BJ (cell line): ENCODE results near the gene MRPL24. TPM values are rescaled to one million over a fixed set of nuclear protein-coding genes. Genes with fewer than 3 reads are reported as not detected.

Experiments used
- CTCF ChIA-PET: fragments of 350-600 bp; formaldehyde crosslinking; extraction: SDS; loops from one replicate; lab custom pipeline; 2021; ENCODE audit warnings: antibody characterized with exemption, inconsistent platforms; lab: Yijun Ruan, JAX
- POLR2A ChIA-PET: fragments of 300-600 bp; sonication (Branson Sonifier 250); formaldehyde crosslinking; extraction: SDS; loops from one replicate; lab custom pipeline; 2021; ENCODE audit warnings: antibody characterized with exemption; lab: Charles Lee
- DNase-seq: peaks from one replicate; pipeline ENCODE4 v3.0.0-alpha.2; 2011; ENCODE audit warnings: low read depth
- H3K27me3 ChIP-seq: 2 replicates; pipeline ENCODE4 v1.6.0; 2011; ENCODE audit warnings: low read length; ENCODE audit not compliant: control insufficient read depth, insufficient read depth
- H3K36me3 ChIP-seq: 2 replicates; pipeline ENCODE4 v1.5.1; 2011; ENCODE audit warnings: low read length; ENCODE audit not compliant: control insufficient read depth, insufficient read depth
- H3K4me3 ChIP-seq: 2 replicates; pipeline ENCODE4 v1.5.1; 2011; ENCODE audit warnings: low read depth, mild to moderate bottlenecking, control low read depth, low read length
- CTCF ChIP-seq: IDR thresholded peaks from 2 replicates; pipeline ENCODE4 v1.5.1; 2011; ENCODE audit warnings: low read depth, mild to moderate bottlenecking, control low read depth, inconsistent platforms, low read length, moderate library complexity; ENCODE audit not compliant: insufficient read depth
- polyA plus RNA-seq: library from polyadenylated mRNA; depleted of rRNA; stranded (reverse); fragments of >200 nt; gene quantifications from 2 replicates; pipeline ENCODE4 v1.2.3, GENCODE V29; 2011

The MRPL24 gene
- polyA plus RNA-seq, 1 experiment = 120 TPM

- Histone ChIP-seq H3K27me3 (no peaks in the 10 kb centered on the region), H3K4me3 (peak within 1 kb of the TSS; percentile 58), H3K36me3 (peaks cover 9% of the 10 kb centered on the region)
- ChIA-PET POLR2A (interaction anchor here (0.6 to 2.0 kb wide), 2 partner anchors 29 to 42 kb away, joined by 4 to 9 read pairs; partner anchors contain the start of gene NES), CTCF (interaction anchor here (0.6 to 41.7 kb wide), 15 partner anchors 9 to 222 kb away, joined by 3 to 1556 read pairs (median 6); partner anchors contain the start of genes ISG20L2, METTL25B, NES and NTRK1)
- no peak for DNase-seq
- TF ChIP-seq CTCF = no peak
These were observed 35.5 kb downstream of the MRPL24 start, which contains the start of gene CRABP2 for GRCh38 chr1:156705321-156705917. Gene CRABP2, minus strand, starts transcription at chr1:156705583. Its CDS starts 137 bp downstream, at chr1:156705446.

GRCh38 chr1:156704930-156705320 lies 36.0 kb downstream of the MRPL24 start:
- peaks cover 13% of the 10 kb centered on the region for H3K36me3 ChIP-seq
- peak overlapping the region; percentile 58 for H3K4me3 ChIP-seq
- DNase-seq = no peak
- POLR2A ChIA-PET = interaction anchor here (0.6 kb wide), 2 partner anchors 30 to 42 kb away, joined by 3 to 4 read pairs; no protein-coding TSS in a partner anchor
- CTCF ChIA-PET = interaction anchor here (1.2 to 41.7 kb wide), 7 partner anchors 18 to 223 kb away, joined by 4 to 1556 read pairs (median 8); partner anchors contain the start of genes ISG20L2, METTL25B, NES and NTRK1
- no peak for TF ChIP-seq CTCF
- H3K27me3 ChIP-seq = no peaks in the 10 kb centered on the region

- peaks cover 19% of the 10 kb centered on the region for H3K36me3 ChIP-seq
- no peak for TF ChIP-seq CTCF
- ChIA-PET CTCF (interaction anchor here (0.7 to 41.7 kb wide), 6 partner anchors 17 to 186 kb away, joined by 4 to 1556 read pairs (median 21); partner anchors contain the start of genes ISG20L2, METTL25B, NES and NTRK1), POLR2A (interaction anchor here (0.6 to 1.4 kb wide), 3 partner anchors 8 to 866 kb away, joined by 3 to 7 read pairs (median 3); no protein-coding TSS in a partner anchor)
- DNase-seq = no peak
- H3K27me3 ChIP-seq = no peaks in the 10 kb centered on the region
- H3K4me3 ChIP-seq = peak overlapping the region; percentile 58
These were observed 36.6 kb downstream of the MRPL24 start for GRCh38 chr1:156704166-156704711.

GRCh38 chr1:156703741-156704140 lies 37.1 kb downstream of the MRPL24 start:
- Histone ChIP-seq H3K4me3 (peak overlapping the region; percentile 58), H3K27me3 (no peaks in the 10 kb centered on the region), H3K36me3 (peaks cover 24% of the 10 kb centered on the region)
- ChIA-PET POLR2A (interaction anchor here (1.4 kb wide), 1 partner anchor 9 kb away, joined by 3 read pairs; no protein-coding TSS in a partner anchor), CTCF (interaction anchor here (5.6 to 41.7 kb wide), 3 partner anchors 16 to 43 kb away, joined by 34 to 1556 read pairs (median 286); partner anchors contain the start of genes ISG20L2, METTL25B and NES)
- DNase-seq = no peak
- TF ChIP-seq CTCF = peak; percentile 18; the same call in 1 of the 2 replicates
